H9 (cell line): ENCODE measurements around the gene DGCR8. TPM values are rescaled to one million over a fixed set of nuclear protein-coding genes. Genes with fewer than 3 reads are reported as not detected.

Experiments
- DNase-seq: peaks from one replicate; pipeline ENCODE4 v3.0.0-alpha.2; 2017
- H2AFZ ChIP-seq: one replicate; pipeline ENCODE4 v1.6.1; 2013; ENCODE audit warnings: mild to moderate bottlenecking, low read length, control low read depth, moderate library complexity
- H2AK5ac ChIP-seq: 2 replicates; pipeline ENCODE4 v1.6.1; 2013; ENCODE audit warnings: low read length, control low read depth, mixed read lengths; ENCODE audit not compliant: insufficient read length
- H2BK120ac ChIP-seq: one replicate; pipeline ENCODE4 v1.6.1; 2013; ENCODE audit warnings: low read depth, mild to moderate bottlenecking, low read length, control low read depth, inconsistent platforms; ENCODE audit not compliant: poor library complexity, severe bottlenecking
- H2BK12ac ChIP-seq: 2 replicates; pipeline ENCODE4 v1.6.1; 2013; ENCODE audit warnings: low read length, control low read depth, mixed read lengths, low read depth; ENCODE audit not compliant: insufficient read length
- H2BK15ac ChIP-seq: 2 replicates; pipeline ENCODE4 v1.6.1; 2013; ENCODE audit warnings: low read depth, low read length, control low read depth
- H2BK20ac ChIP-seq: one replicate; pipeline ENCODE4 v1.6.1; 2013; ENCODE audit warnings: low read depth, mild to moderate bottlenecking, low read length, control low read depth, inconsistent platforms; ENCODE audit not compliant: poor library complexity, severe bottlenecking
- H2BK5ac ChIP-seq: 2 replicates; pipeline ENCODE4 v1.6.1; 2013; ENCODE audit warnings: low read length, control low read depth, mixed read lengths; ENCODE audit not compliant: insufficient read length
- H3K14ac ChIP-seq: 2 replicates; pipeline ENCODE4 v1.6.1; 2013; ENCODE audit warnings: low read length, control low read depth; ENCODE audit not compliant: insufficient read depth
- H3K18ac ChIP-seq: 2 replicates; pipeline ENCODE4 v1.6.1; 2013; ENCODE audit warnings: low read depth, mild to moderate bottlenecking, mixed read lengths, low read length, control low read depth; ENCODE audit not compliant: insufficient read length
- H3K23ac ChIP-seq: 2 replicates; pipeline ENCODE4 v1.6.1; 2013; ENCODE audit warnings: low read length, control low read depth, mixed read lengths, low read depth; ENCODE audit not compliant: insufficient read length
- H3K23me2 ChIP-seq: 2 replicates; pipeline ENCODE4 v1.6.1; 2013; ENCODE audit warnings: low read depth, mild to moderate bottlenecking, mixed read lengths, low read length, control low read depth; ENCODE audit not compliant: insufficient read length, poor library complexity, severe bottlenecking
- H3K27ac ChIP-seq: 2 replicates; pipeline ENCODE4 v1.5.1; 2013; ENCODE audit warnings: low read length, control low read depth, mixed read lengths, low read depth; ENCODE audit not compliant: insufficient read length
- H3K27me3 ChIP-seq: 2 replicates; pipeline ENCODE4 v1.6.1; 2013; ENCODE audit warnings: low read length, control low read depth, inconsistent platforms; ENCODE audit not compliant: insufficient read depth
- H3K4ac ChIP-seq: 2 replicates; pipeline ENCODE4 v1.6.1; 2013; ENCODE audit warnings: low read depth, mild to moderate bottlenecking, control low read depth, inconsistent platforms, low read length, moderate library complexity
- H3K4me1 ChIP-seq: 2 replicates; pipeline ENCODE4 v1.6.1; 2013; ENCODE audit warnings: low read length, control low read depth, inconsistent platforms; ENCODE audit not compliant: insufficient read depth
- H3K4me2 ChIP-seq: 2 replicates; pipeline ENCODE4 v1.6.1; 2013; ENCODE audit warnings: low read length, control low read depth, mixed read lengths; ENCODE audit not compliant: insufficient read length, insufficient read depth
- H3K56ac ChIP-seq: 2 replicates; pipeline ENCODE4 v1.6.1; 2013; ENCODE audit warnings: low read depth, mild to moderate bottlenecking, mixed read lengths, low read length, control low read depth; ENCODE audit not compliant: insufficient read length
- H3K79me1 ChIP-seq: 2 replicates; pipeline ENCODE4 v1.6.1; 2013; ENCODE audit warnings: low read depth, mild to moderate bottlenecking, moderate library complexity, low read length, control low read depth, inconsistent platforms; ENCODE audit not compliant: insufficient read depth, poor library complexity, severe bottlenecking
- H3K79me2 ChIP-seq: 2 replicates; pipeline ENCODE4 v1.6.1; 2013; ENCODE audit warnings: low read length, control low read depth, inconsistent platforms; ENCODE audit not compliant: insufficient read depth
- H3K9ac ChIP-seq: 2 replicates; pipeline ENCODE4 v1.6.1; 2013; ENCODE audit warnings: low read length, control low read depth, mixed read lengths; ENCODE audit not compliant: insufficient read length; ENCODE audit errors: extremely low read depth
- H3K9me3 ChIP-seq: one replicate; pipeline ENCODE4 v1.6.1; 2013; ENCODE audit warnings: low read depth, low read length, inconsistent platforms; ENCODE audit not compliant: control insufficient read depth
- H3T11ph ChIP-seq: one replicate; pipeline ENCODE4 v1.6.1; 2013; ENCODE audit warnings: mild to moderate bottlenecking, low read length, control low read depth, inconsistent platforms
- H4K20me1 ChIP-seq: one replicate; pipeline ENCODE4 v1.6.1; 2013; ENCODE audit not compliant: control insufficient read depth, insufficient read length, insufficient read depth
- H4K5ac ChIP-seq: 2 replicates; pipeline ENCODE4 v1.6.1; 2013; ENCODE audit warnings: low read depth, mild to moderate bottlenecking, mixed read lengths, low read length, control low read depth; ENCODE audit not compliant: insufficient read length
- H4K8ac ChIP-seq: replicated peaks from 2 replicates; pipeline ENCODE4 v1.6.1; 2013; ENCODE audit warnings: low read length, control low read depth, mixed read lengths, low read depth; ENCODE audit not compliant: insufficient read length
- H4K91ac ChIP-seq: 2 replicates; pipeline ENCODE4 v1.6.1; 2013; ENCODE audit warnings: low read depth, mild to moderate bottlenecking, moderate library complexity, mixed read lengths, low read length, control low read depth; ENCODE audit not compliant: insufficient read length
- H3K27ac Mint-ChIP-seq, 3 experiments: 2 replicates in 2 of 3; 3 replicates in 1 of 3; pipeline ENCODE4 v1.8.0; 2020 to 2021; ENCODE audit warnings: mixed read lengths in 3 of 3, mild to moderate bottlenecking in 1 of 3, moderate library complexity in 1 of 3
- H3K27me3 Mint-ChIP-seq: 2 replicates; pipeline ENCODE4 v1.8.0; 2021; ENCODE audit warnings: low read depth, mild to moderate bottlenecking, moderate library complexity, mixed read lengths
- H3K36me3 Mint-ChIP-seq, 3 experiments: 2 replicates in 2 of 3; 3 replicates in 1 of 3; pipeline ENCODE4 v1.8.0; 2020 to 2021; ENCODE audit warnings: low read depth in 3 of 3, mixed read lengths in 3 of 3; ENCODE audit not compliant: insufficient read depth in 1 of 3
- H3K4me1 Mint-ChIP-seq, 2 experiments: 2 replicates each; pipeline ENCODE4 v1.8.0; 2020; ENCODE audit warnings: mixed read lengths in 2 of 2
- H3K4me3 Mint-ChIP-seq, 2 experiments: 2 replicates in 1 of 2; 3 replicates in 1 of 2; pipeline ENCODE4 v1.8.0; 2020 to 2021; ENCODE audit warnings: mild to moderate bottlenecking in 2 of 2, mixed read lengths in 2 of 2, moderate library complexity in 1 of 2
- H3K9me3 Mint-ChIP-seq, 2 experiments: 2 replicates in 1 of 2; 3 replicates in 1 of 2; pipeline ENCODE4 v1.8.0; 2020; ENCODE audit warnings: mild to moderate bottlenecking in 2 of 2, mixed read lengths in 2 of 2, moderate library complexity in 1 of 2
- WGBS: extraction: QIAGEN DNeasy Blood & Tissue Kit; methylation state at CpG from one replicate; pipeline ENCODE4 v1.1.7; 2013; ENCODE audit warnings: missing lambda C conversion rate, low lambda C conversion rate, mixed read lengths; ENCODE audit not compliant: insufficient read length; ENCODE audit errors: extremely low coverage; 5-methylcytosine and 5-hydroxymethylcytosine counted together
- total RNA-seq: library from RNA; stranded (reverse); gene quantifications from 2 replicates; pipeline ENCODE4 v1.2.1, GENCODE V29; 2021
- TF ChIP-seq, protein P1 (sequence below): fragments of 200-600 bp; sonication (generic); conservative IDR thresholded peaks from 3 replicates; pipeline ENCODE4 v1.8.0; 2021; ENCODE audit warnings: antibody characterized with exemption, mild to moderate bottlenecking

DGCR8 gene
- total RNA-seq, 1 experiment from 2014 or later, result 74.5 TPM

DNA sequence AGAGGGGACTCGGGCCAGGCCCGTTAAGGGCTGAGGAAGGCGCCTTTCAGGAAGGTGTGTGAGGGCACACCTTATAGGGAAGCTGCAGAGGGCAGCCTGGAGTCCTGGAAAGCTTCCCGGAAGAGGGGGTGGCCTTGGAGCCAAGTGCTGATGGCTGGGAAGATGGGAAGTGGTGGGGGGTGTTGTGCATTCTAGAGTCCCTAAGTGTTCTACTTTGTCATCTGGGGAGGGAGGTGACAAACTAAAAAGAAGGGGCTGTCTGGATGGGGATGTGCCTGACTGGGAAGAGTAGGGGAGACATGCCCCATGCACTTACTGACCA, 58.3 kb downstream of the DGCR8 start:
- DNase-seq, result no peak
- no peaks in the 10 kb centered on the region for H3K9me3 Mint-ChIP-seq
- Histone ChIP-seq H3K9me3 (no peaks in the 10 kb centered on the region), H2AFZ (no peak overlapping the region), H2BK20ac (no peak overlapping the region), H3K4ac (no peak overlapping the region), H2AK5ac (no peak overlapping the region), H3K56ac (no peak overlapping the region), H3K79me2 (no peaks in the 10 kb centered on the region; the same call in 1 of the 2 replicates), H3K4me2 (no peak overlapping the region), H2BK12ac (no peak overlapping the region), H2BK5ac (no peak overlapping the region), H3K9ac (no peak overlapping the region), H2BK120ac (no peak overlapping the region), H3K23me2 (no peaks in the 10 kb centered on the region), H3K4me1 (no peaks in the 10 kb centered on the region), H4K5ac (no peak overlapping the region), H2BK15ac (no peak overlapping the region), H3K14ac (no peak overlapping the region), H3K23ac (no peak overlapping the region), H4K91ac (no peak overlapping the region), H3K27me3 (no peaks in the 10 kb centered on the region), H3K18ac (no peak overlapping the region), H3K79me1 (no peaks in the 10 kb centered on the region), H3T11ph (no peak overlapping the region), H3K27ac (no peak overlapping the region), H4K20me1 (peaks cover 3% of the 10 kb centered on the region), H4K8ac (no peak overlapping the region)
- peak overlapping the region in 2 of 3 experiments; percentile 18 to 44; a peak in 1 of 7 replicates for H3K27ac Mint-ChIP-seq
- H3K4me3 Mint-ChIP-seq, result no peak overlapping the region
- H3K4me1 Mint-ChIP-seq, result peaks cover 0 to 2% of the 10 kb centered on the region in 2 experiments; a peak in 1 of 4 replicates
- WGBS, result no CpG with 5 or more reads among the region's 4 CpGs
- no peaks in the 10 kb centered on the region; a peak in 2 of 7 replicates for H3K36me3 Mint-ChIP-seq
- TF ChIP-seq, protein P1, sequence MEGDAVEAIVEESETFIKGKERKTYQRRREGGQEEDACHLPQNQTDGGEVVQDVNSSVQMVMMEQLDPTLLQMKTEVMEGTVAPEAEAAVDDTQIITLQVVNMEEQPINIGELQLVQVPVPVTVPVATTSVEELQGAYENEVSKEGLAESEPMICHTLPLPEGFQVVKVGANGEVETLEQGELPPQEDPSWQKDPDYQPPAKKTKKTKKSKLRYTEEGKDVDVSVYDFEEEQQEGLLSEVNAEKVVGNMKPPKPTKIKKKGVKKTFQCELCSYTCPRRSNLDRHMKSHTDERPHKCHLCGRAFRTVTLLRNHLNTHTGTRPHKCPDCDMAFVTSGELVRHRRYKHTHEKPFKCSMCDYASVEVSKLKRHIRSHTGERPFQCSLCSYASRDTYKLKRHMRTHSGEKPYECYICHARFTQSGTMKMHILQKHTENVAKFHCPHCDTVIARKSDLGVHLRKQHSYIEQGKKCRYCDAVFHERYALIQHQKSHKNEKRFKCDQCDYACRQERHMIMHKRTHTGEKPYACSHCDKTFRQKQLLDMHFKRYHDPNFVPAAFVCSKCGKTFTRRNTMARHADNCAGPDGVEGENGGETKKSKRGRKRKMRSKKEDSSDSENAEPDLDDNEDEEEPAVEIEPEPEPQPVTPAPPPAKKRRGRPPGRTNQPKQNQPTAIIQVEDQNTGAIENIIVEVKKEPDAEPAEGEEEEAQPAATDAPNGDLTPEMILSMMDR, result no peak
- no peaks in the 10 kb centered on the region for H3K27me3 Mint-ChIP-seq
